ENCODE data around the gene SP4.
"Not testable (repeated sequence)": the region's sequence is repeated elsewhere in the genome, so short reads cannot be mapped to it uniquely, and the experiment has no call there.

Gene SP4

GRCh38 chr7:21533646-21534045 is 105.8 kb downstream of the SP4 start:
- not testable (repeated sequence) for DNase-seq

GRCh38 chr7:21536445-21537118 is 108.7 kb downstream of the SP4 start:
- not testable (repeated sequence) for DNase-seq

GRCh38 chr7:21538936-21539495 is 111.1 kb downstream of the SP4 start:
- no peak for DNase-seq

- no peak for DNase-seq
These were observed 115.1 kb downstream of the SP4 start, which contains the start of gene DNAH11 for GRCh38 chr7:21542891-21543527. TSS of gene DNAH11 (plus strand) at chr7:21543039. CDS start at chr7:21543246, 207 bp downstream.

GRCh38 chr7:21543528-21544302 is 115.8 kb downstream of the SP4 start:
- DNase-seq = no peak

GRCh38 chr7:21544303-21544656 is 116.4 kb downstream of the SP4 start:
- no peak for DNase-seq

GRCh38 chr7:21544715-21545114 is 116.8 kb downstream of the SP4 start:
- DNase-seq = no peak

GRCh38 chr7:21547501-21547900 is 119.6 kb downstream of the SP4 start:
- no peak for DNase-seq

- no peak for DNase-seq
These were observed 120.6 kb downstream of the SP4 start for GRCh38 chr7:21548491-21548890.

GRCh38 chr7:21550076-21550475 is 122.2 kb downstream of the SP4 start:
- no peak for DNase-seq

GRCh38 chr7:21550821-21551531 is 123.1 kb downstream of the SP4 start:
- no peak for DNase-seq

GRCh38 chr7:21562385-21562784 is 134.5 kb downstream of the SP4 start:
- DNase-seq = no peak

Data from GDM1 (cell line).